Vagina (tissue), 2 donors: ENCODE results near the gene SH3GL2.

Experiments
- POLR2A ChIP-seq, 2 donors: fragments of 450-650 bp; IDR thresholded peaks; one replicate each; pipeline ENCODE4 v1.6.1; 2017; ENCODE audit warnings: antibody characterized with exemption in 2 of 2, mild to moderate bottlenecking in 2 of 2, moderate library complexity in 2 of 2
- TF ChIP-seq, protein P1 (sequence below), 3 experiments: fragments of 450-650 bp in 2 of 3; fragments of 200-600 bp in 1 of 3; sonication (generic) in 1 of 3; IDR thresholded peaks; one replicate each; pipeline ENCODE4 v1.5.1; 2017 to 2019; ENCODE audit warnings: antibody characterized with exemption in 3 of 3, mild to moderate bottlenecking in 2 of 3, moderate library complexity in 2 of 3

GRCh38 chr9:17556935-17557334, 21.9 kb upstream of the SH3GL2 start:
- TF ChIP-seq POLR2A (IDR thresholded peaks at IDR 0.05) = no peak
- TF ChIP-seq, protein P1, sequence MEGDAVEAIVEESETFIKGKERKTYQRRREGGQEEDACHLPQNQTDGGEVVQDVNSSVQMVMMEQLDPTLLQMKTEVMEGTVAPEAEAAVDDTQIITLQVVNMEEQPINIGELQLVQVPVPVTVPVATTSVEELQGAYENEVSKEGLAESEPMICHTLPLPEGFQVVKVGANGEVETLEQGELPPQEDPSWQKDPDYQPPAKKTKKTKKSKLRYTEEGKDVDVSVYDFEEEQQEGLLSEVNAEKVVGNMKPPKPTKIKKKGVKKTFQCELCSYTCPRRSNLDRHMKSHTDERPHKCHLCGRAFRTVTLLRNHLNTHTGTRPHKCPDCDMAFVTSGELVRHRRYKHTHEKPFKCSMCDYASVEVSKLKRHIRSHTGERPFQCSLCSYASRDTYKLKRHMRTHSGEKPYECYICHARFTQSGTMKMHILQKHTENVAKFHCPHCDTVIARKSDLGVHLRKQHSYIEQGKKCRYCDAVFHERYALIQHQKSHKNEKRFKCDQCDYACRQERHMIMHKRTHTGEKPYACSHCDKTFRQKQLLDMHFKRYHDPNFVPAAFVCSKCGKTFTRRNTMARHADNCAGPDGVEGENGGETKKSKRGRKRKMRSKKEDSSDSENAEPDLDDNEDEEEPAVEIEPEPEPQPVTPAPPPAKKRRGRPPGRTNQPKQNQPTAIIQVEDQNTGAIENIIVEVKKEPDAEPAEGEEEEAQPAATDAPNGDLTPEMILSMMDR (IDR thresholded peaks at IDR 0.05) = no peak
